NCI-H460 (cell line): ENCODE results near the gene SRP14. TPM values are rescaled to one million over a fixed set of nuclear protein-coding genes. Genes with fewer than 3 reads are reported as not detected.
"Not testable (repeated sequence)": the region's sequence is repeated elsewhere in the genome, so short reads cannot be mapped to it uniquely, and the experiment has no call there.

ENCODE experiments used
- DNase-seq: peaks from one replicate; pipeline ENCODE4 v3.0.0-alpha.2; 2016; ENCODE audit warnings: low read depth; ENCODE audit errors: extremely low read depth
- total RNA-seq: library from RNA; depleted of rRNA; stranded (reverse); fragments of >200 nt; shearing (Covaris generic); gene quantifications from 2 replicates; pipeline ENCODE4 v1.2.3, GENCODE V29; 2014

Gene SRP14
- total RNA-seq, 1 experiment from 2014 or later = 251 TPM

DNA sequence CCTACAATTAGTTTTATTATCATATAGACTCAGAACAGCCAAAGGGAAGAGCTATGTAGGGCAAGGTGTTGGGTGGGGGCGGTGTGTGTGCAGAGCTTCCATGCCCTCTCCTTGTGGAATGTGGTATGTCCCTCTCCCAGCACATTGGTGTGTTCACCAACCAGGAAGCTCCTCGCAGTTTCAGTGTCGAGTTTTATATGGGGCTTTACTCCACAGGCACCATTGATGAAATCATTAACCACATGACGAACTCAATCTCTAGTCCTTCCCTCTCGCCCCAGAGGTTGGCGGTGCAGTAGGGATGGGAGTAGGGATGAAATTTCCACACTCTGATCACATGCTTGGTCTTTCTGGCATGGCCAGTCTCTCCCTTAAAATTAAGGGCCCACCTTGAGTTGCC lies 13.6 kb upstream of the SRP14 start:
- DNase-seq = no peak

GRCh38 chr15:40051616-40052415 lies 12.8 kb upstream of the SRP14 start:
- no peak for DNase-seq

DNA sequence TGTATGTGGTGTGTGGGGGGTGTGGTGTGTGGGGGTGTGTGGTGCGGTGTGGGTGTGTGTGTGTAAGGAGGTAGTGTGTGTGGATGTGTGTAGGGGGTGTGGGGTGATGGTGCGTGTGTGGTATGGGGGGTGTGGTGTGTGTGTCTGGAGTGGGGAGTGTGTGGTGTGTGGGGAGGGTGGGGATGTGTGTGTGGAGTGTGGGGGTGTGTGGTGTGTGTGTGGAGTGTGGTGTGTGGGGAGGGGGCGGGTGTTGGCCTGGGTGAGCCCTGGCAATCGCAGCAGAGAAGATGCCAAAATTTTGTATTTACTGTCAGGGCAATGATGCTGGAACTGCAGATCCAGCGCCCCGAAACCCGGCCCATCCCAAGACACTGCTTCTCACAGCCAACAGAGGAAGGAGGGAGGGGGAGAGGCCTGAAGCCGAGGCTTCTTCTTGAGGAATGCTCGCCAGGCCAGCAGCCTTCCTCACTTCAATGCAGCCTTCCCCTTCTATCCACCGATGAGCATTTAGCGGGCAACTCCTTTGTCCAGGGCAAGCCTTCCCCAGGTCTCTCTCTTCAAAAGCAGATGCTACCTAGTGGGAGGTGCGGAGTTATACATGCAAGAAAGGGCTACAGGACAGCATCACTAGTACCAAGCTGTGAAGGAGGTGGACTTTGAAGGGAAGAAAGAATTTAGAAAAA lies 11.9 kb upstream of the SRP14 start:
- no peak for DNase-seq

GRCh38 chr15:40048926-40049475 lies 10.0 kb upstream of the SRP14 start:
- no peak for DNase-seq

- DNase-seq = no peak
Observed at GRCh38 chr15:40048211-40048792, 9.3 kb upstream of the SRP14 start.

- no peak for DNase-seq
Observed at GRCh38 chr15:40047415-40048210, 8.6 kb upstream of the SRP14 start.

DNA sequence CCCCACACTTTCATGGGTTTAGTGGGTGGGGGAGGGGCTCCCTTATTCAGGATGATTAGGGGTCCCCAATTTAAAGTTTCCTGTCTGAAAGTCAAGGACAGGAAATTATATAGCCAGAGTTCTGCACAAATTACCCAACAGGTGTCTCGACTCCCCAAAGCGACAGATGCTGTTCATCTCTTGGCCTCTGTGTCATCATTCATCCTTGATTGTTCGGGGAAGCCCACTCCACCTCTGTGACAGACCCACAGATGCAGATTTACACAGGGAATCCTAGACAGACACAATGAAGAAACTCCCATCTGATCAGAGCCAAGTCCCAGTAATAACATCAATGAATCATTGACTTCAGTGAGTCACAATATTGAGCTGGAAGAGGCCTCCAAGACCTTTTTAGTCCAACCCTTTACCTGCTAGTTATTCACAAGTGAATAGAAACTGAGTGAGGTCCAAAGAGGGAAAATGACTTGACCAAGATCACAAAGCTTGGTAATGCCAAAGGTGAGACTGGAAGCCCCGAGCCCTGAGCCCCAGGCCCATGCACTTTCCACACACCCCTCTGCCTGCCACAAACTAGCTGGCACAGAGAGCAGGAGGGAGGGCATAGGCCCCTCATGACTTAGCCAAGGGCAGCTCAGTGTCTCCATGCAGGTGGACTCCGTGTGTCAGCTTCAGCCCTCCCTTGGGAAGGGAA lies 7.9 kb upstream of the SRP14 start:
- DNase-seq = no peak

- DNase-seq = no peak
Observed at GRCh38 chr15:40045572-40046217, 6.7 kb upstream of the SRP14 start.

- peak; percentile 77 for DNase-seq
Observed at GRCh38 chr15:40044717-40045571, 6.0 kb upstream of the SRP14 start.

GRCh38 chr15:40043927-40044716 lies 5.1 kb upstream of the SRP14 start:
- DNase-seq = no peak

DNA sequence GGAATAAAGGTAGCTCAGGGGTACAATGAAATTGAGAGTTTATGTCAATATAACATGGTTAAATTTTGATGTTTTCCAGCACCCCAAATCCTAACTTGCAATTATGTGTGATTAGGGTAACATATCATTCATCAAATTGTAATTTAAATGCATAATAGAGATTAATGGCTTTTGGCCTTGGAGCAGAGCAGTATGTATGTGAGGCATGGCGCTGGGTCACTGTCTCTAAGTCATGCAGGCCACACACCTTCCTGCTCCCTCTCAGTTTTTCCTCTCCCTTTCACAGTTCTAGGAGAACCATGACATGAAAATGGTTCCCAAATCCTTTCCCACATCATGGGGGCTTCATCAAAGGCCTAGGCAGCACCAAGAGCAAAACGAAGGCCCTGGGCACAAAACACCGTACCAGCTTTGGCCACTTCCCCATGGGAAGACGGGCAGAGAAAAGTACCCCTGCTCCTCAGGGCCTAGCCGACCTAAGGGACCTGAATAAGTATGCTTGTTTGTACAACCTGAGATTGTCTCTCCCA lies 3.9 kb upstream of the SRP14 start:
- DNase-seq = no peak

DNA sequence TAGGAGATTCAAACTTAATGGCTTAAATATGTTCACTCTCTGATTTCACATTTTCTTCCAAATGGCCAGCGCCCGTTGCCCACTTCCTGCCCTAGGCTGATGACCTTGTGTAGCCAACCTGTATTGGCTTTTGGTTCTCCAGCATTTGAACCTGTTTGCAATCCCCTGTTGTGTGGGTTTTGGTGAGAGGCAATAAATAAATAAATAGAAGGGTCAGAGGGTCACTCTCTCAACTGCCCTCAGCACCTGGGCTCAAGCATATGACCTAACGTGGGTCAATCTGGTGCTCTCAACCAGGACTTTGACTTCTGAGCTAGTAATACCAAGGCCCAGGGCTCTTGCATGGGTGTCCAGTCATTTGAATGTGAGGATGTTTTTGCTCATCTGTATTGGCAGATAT lies 1.8 kb upstream of the SRP14 start:
- no peak for DNase-seq

GRCh38 chr15:40040293-40040635 lies 1.3 kb upstream of the SRP14 start:
- no peak for DNase-seq

GRCh38 chr15:40038275-40038637 lies 725 bp downstream of the SRP14 start:
- DNase-seq = no peak

GRCh38 chr15:40037721-40038120 lies 1.3 kb downstream of the SRP14 start:
- DNase-seq = no peak

GRCh38 chr15:40035182-40035581 lies 3.8 kb downstream of the SRP14 start:
- not testable (repeated sequence) for DNase-seq

- DNase-seq = no peak
Observed at GRCh38 chr15:40034186-40034946, 4.6 kb downstream of the SRP14 start.
